Thyroid gland (tissue), 4 donors: ENCODE data around the gene IRGC.

ENCODE experiments used
- POLR2A ChIP-seq, 2 donors: fragments of 450-650 bp; IDR thresholded peaks; one replicate each; pipeline ENCODE4 v1.6.1; 2017; ENCODE audit warnings: antibody characterized with exemption in 2 of 2, mild to moderate bottlenecking in 2 of 2, moderate library complexity in 1 of 2
- TF ChIP-seq, protein P1 (sequence below), 6 experiments: fragments of 200-600 bp in 3 of 6; fragments of 450-650 bp in 3 of 6; sonication (generic) in 3 of 6; IDR thresholded peaks; one replicate each; pipeline ENCODE4 v1.5.1; 2016 to 2019; ENCODE audit warnings: antibody characterized with exemption in 6 of 6, mild to moderate bottlenecking in 2 of 6, inconsistent platforms in 1 of 6, moderate library complexity in 1 of 6

DNA sequence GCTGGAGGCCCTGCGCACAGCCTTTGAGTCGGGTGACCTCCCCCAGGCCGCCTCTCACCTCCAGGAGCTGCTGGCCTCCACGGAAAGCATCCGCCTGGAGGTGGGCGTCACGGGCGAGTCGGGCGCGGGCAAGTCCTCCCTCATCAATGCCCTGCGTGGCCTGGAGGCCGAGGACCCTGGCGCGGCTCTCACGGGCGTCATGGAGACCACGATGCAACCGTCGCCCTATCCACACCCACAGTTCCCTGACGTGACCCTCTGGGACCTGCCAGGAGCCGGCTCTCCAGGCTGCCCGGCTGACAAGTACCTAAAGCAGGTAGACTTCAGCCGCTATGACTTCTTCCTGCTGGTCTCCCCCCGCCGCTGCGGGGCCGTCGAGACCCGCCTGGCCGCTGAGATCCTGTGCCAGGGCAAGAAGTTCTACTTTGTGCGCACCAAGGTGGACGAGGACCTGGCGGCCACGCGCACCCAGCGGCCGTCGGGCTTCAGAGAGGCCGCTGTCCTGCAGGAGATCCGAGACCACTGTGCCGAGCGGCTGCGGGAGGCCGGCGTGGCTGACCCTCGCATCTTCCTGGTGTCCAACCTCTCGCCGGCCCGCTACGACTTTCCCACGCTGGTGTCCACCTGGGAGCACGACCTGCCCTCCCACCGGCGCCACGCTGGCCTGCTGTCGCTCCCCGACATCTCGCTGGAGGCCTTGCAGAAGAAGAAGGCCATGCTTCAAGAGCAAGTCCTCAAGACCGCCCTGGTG is 2.9 kb downstream of the IRGC start:
- TF ChIP-seq, protein P1, sequence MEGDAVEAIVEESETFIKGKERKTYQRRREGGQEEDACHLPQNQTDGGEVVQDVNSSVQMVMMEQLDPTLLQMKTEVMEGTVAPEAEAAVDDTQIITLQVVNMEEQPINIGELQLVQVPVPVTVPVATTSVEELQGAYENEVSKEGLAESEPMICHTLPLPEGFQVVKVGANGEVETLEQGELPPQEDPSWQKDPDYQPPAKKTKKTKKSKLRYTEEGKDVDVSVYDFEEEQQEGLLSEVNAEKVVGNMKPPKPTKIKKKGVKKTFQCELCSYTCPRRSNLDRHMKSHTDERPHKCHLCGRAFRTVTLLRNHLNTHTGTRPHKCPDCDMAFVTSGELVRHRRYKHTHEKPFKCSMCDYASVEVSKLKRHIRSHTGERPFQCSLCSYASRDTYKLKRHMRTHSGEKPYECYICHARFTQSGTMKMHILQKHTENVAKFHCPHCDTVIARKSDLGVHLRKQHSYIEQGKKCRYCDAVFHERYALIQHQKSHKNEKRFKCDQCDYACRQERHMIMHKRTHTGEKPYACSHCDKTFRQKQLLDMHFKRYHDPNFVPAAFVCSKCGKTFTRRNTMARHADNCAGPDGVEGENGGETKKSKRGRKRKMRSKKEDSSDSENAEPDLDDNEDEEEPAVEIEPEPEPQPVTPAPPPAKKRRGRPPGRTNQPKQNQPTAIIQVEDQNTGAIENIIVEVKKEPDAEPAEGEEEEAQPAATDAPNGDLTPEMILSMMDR (IDR thresholded peaks at IDR 0.05), result no peak
- TF ChIP-seq POLR2A (IDR thresholded peaks at IDR 0.05), result no peak
